Ovary (tissue), 9 donors: ENCODE measurements around the gene CYP2U1. TPM values are rescaled to one million over a fixed set of nuclear protein-coding genes. Genes with fewer than 3 reads are reported as not detected.

Experiments used
- DNase-seq, 5 donors: peaks; one replicate each; pipeline ENCODE4 v3.0.0-alpha.2; 2019 to 2020
- H3K27ac ChIP-seq, 2 donors: fragments of 200-600 bp; one replicate each; pipeline versions ENCODE4 v1.5.1 to v1.8.0; 2019 to 2022
- H3K27me3 ChIP-seq: fragments of 200-600 bp; one replicate; pipeline ENCODE4 v1.8.0; 2022
- H3K36me3 ChIP-seq: fragments of 200-600 bp; sonication (generic); one replicate; pipeline ENCODE4 v1.5.1; 2019
- H3K4me1 ChIP-seq: one replicate; pipeline ENCODE4 v1.8.1; 2013; ENCODE audit warnings: mild to moderate bottlenecking, moderate library complexity; ENCODE audit not compliant: insufficient read depth
- H3K4me3 ChIP-seq: fragments of 200-600 bp; sonication (generic); one replicate; pipeline ENCODE4 v1.5.1; 2017
- H3K9me3 ChIP-seq, 2 donors: fragments of 200-600 bp in 1 of 2; sonication (generic) in 1 of 2; one replicate each; pipeline versions ENCODE4 v1.5.1 to v1.8.1; 2013 to 2019; ENCODE audit warnings: mild to moderate bottlenecking in 1 of 2, moderate library complexity in 1 of 2
- CTCF ChIP-seq, 3 donors: fragments of 450-650 bp in 2 of 3; fragments of 200-600 bp in 1 of 3; IDR thresholded peaks; one replicate each; pipeline versions ENCODE4 v1.5.1 to v1.8.0; 2016 to 2022; ENCODE audit warnings: antibody characterized with exemption in 3 of 3, mild to moderate bottlenecking in 1 of 3
- EP300 ChIP-seq: sonication (generic); formaldehyde crosslinking; IDR thresholded peaks from one replicate; pipeline ENCODE4 v1.6.1; 2017; ENCODE audit warnings: antibody characterized with exemption
- POLR2A ChIP-seq: fragments of 450-650 bp; IDR thresholded peaks from one replicate; pipeline ENCODE4 v1.6.1; 2017; ENCODE audit warnings: antibody characterized with exemption, mild to moderate bottlenecking, moderate library complexity
- WGBS, 3 donors: extraction: QIAGEN DNeasy Blood & Tissue Kit in 1 of 3; methylation state at CpG; one replicate each; pipeline versions ENCODE4 v1.1.5 to v1.1.7; 2013 to 2017; 5-methylcytosine and 5-hydroxymethylcytosine counted together
- intact Hi-C, 4 donors: fragments of 100-400 bp; cut with DNase I; formaldehyde crosslinking; loops; one replicate each; pipeline versions ENCODE4 v1.11.0 to v1.15.1; 2022 to 2023
- polyA plus RNA-seq, 2 donors: library from polyadenylated mRNA; stranded (reverse); fragments of 200-250 nt in 1 of 2; fragments of 350-450 nt in 1 of 2; fragmentation: Illumina TruSeq in 1 of 2; extraction: RNeasy Lipid Tissue Mini Kit (QIAGEN cat#74804) in 1 of 2; gene quantifications; one replicate each; pipeline ENCODE4 v1.2.3, GENCODE V29; 2013 to 2014
- total RNA-seq, 7 donors: library from RNA; depleted of rRNA in 2 of 7; stranded (reverse); fragments of >200 nt in 2 of 7; fragmentation: NEBNext Ultra II Directional in 3 of 7; extraction: Animal tissue kit (Norgen Biotek cat#: 25700) in 3 of 7; gene quantifications; one replicate each; pipeline versions ENCODE4 v1.1.0 to v1.2.4, GENCODE V29; 2016 to 2023
- donor health status: DM: no; HTN: no; CAD: no; lungs with moderate emphysema.
- donor health status: DM: no; HTN: no; CAD: no.
- donor health status: Bipolar disorder and iron deficiency.
- donor health status: DM: yes; HTN: yes; CAD: no.
- donor health status: DM: no; HTN: no; CAD: no.
- donor health status: DM: yes; HTN: yes; CAD: no.

Gene CYP2U1
- total and polyA plus RNA-seq, 9 donors: 7.2 to 19.7 (median 11.9) TPM

GRCh38 chr4:107989537-107990386, 58.4 kb downstream of the CYP2U1 start, which contains the start of gene HADH:
HADH (plus strand) TSS chr4:107989889; CDS start chr4:107989933, 44 bp downstream.
- H3K4me1 ChIP-seq: peaks cover 12% of the 10 kb centered on the region
- TF ChIP-seq CTCF (IDR thresholded peaks at IDR 0.05) (peak in 1 of 3 donors; percentile 11), EP300 (no peak), POLR2A (peak; percentile 78)
- H3K9me3 ChIP-seq: no peaks in the 10 kb centered on the region
- peak within 1 kb of the TSS; percentile 96 for H3K4me3 ChIP-seq
- intact Hi-C loops: loop anchor here in 1 of 4 donors (5.0 kb wide), 1 partner anchor 57 kb away; the partner anchor contains the start of gene CYP2U1
- DNase-seq: peak; percentile 88 to 95 (median 93)
- peak within 1 kb of the TSS; percentile 88 to 97 for H3K27ac ChIP-seq
- WGBS, 3 donors: 0% methylated on average over 63 to 78 of the region's 78 CpGs
- H3K27me3 ChIP-seq: no peaks in the 10 kb centered on the region
- H3K36me3 ChIP-seq: no peaks in the 10 kb centered on the region

- H3K4me3 ChIP-seq: peak overlapping the region; percentile 20
- TF ChIP-seq EP300: no peak
- no peak for TF ChIP-seq POLR2A
- TF ChIP-seq CTCF (IDR thresholded peaks at IDR 0.05): no peak
- no peaks in the 10 kb centered on the region for H3K27me3 ChIP-seq
- no peak overlapping the region for H3K27ac ChIP-seq
- no peaks in the 10 kb centered on the region for H3K9me3 ChIP-seq
- WGBS, 3 donors: 20 to 36% (median 20%) methylated on average over 3 of the region's 3 CpGs
- intact Hi-C loops: no loop called here
- H3K36me3 ChIP-seq: no peaks in the 10 kb centered on the region
- peaks cover 12% of the 10 kb centered on the region for H3K4me1 ChIP-seq
- DNase-seq: no peak
Observed at GRCh38 chr4:107991945-107992630, 60.7 kb downstream of the CYP2U1 start.

- Histone ChIP-seq H3K9me3 (no peaks in the 10 kb centered on the region), H3K36me3 (no peaks in the 10 kb centered on the region), H3K27ac (no peak overlapping the region), H3K27me3 (no peaks in the 10 kb centered on the region), H3K4me1 (peaks cover 11% of the 10 kb centered on the region), H3K4me3 (no peak overlapping the region)
- 55 to 72% (median 63%) methylated on average over 3 of the region's 3 CpGs for WGBS, 3 donors
- no peak for DNase-seq
- TF ChIP-seq CTCF (IDR thresholded peaks at IDR 0.05): no peak
- no peak for TF ChIP-seq EP300
- no peak for TF ChIP-seq POLR2A
- intact Hi-C loops: no loop called here
Observed at GRCh38 chr4:107993969-107994368, 62.6 kb downstream of the CYP2U1 start.

- Histone ChIP-seq H3K36me3 (no peaks in the 10 kb centered on the region), H3K27me3 (no peaks in the 10 kb centered on the region), H3K9me3 (no peaks in the 10 kb centered on the region), H3K27ac (no peak overlapping the region), H3K4me3 (no peak overlapping the region), H3K4me1 (peaks cover 11% of the 10 kb centered on the region)
- intact Hi-C loops: no loop called here
- DNase-seq: no peak
- TF ChIP-seq POLR2A (no peak), CTCF (IDR thresholded peaks at IDR 0.05) (no peak), EP300 (no peak)
Observed at GRCh38 chr4:107994894-107995293, 63.5 kb downstream of the CYP2U1 start.
